Breast epithelium (tissue), 3 donors: ENCODE measurements around the gene PRRX1.

ENCODE experiments used
- POLR2A ChIP-seq: fragments of 450-650 bp; IDR thresholded peaks from one replicate; pipeline ENCODE4 v1.6.1; 2016; ENCODE audit warnings: antibody characterized with exemption, mild to moderate bottlenecking, moderate library complexity
- POLR2AphosphoS5 ChIP-seq, 3 donors: sonication (generic); formaldehyde crosslinking; IDR thresholded peaks; one replicate each; pipeline ENCODE4 v1.6.1; 2017; ENCODE audit warnings: antibody characterized with exemption in 3 of 3
- TF ChIP-seq, protein P1 (sequence below), 3 donors: fragments of 450-650 bp; IDR thresholded peaks; one replicate each; pipeline ENCODE4 v1.5.1; 2016 to 2017; ENCODE audit warnings: antibody characterized with exemption in 3 of 3, mild to moderate bottlenecking in 3 of 3, moderate library complexity in 3 of 3

DNA sequence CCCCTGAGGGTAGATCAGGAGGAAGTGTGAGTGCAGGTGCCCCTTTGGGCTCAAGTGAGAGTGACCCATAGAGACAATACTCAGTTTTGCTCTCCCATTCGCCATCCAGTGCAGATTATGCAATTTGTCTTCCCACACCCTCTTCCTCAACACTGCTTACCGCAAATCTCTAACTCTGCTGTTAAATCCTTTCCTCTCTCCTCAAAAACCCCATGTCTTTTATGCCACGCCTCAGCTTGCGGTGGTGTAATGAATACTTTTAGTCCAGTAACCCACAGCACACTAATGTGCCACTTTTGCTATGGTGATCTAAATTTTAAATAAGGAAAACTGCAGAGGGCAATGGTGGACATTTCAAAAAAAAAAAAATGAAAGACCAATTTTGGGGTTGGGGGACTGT lies 57.7 kb downstream of the PRRX1 start:
- TF ChIP-seq, protein P1, sequence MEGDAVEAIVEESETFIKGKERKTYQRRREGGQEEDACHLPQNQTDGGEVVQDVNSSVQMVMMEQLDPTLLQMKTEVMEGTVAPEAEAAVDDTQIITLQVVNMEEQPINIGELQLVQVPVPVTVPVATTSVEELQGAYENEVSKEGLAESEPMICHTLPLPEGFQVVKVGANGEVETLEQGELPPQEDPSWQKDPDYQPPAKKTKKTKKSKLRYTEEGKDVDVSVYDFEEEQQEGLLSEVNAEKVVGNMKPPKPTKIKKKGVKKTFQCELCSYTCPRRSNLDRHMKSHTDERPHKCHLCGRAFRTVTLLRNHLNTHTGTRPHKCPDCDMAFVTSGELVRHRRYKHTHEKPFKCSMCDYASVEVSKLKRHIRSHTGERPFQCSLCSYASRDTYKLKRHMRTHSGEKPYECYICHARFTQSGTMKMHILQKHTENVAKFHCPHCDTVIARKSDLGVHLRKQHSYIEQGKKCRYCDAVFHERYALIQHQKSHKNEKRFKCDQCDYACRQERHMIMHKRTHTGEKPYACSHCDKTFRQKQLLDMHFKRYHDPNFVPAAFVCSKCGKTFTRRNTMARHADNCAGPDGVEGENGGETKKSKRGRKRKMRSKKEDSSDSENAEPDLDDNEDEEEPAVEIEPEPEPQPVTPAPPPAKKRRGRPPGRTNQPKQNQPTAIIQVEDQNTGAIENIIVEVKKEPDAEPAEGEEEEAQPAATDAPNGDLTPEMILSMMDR (IDR thresholded peaks at IDR 0.05), result no peak
- TF ChIP-seq POLR2A, result no peak
- TF ChIP-seq POLR2AphosphoS5 (IDR thresholded peaks at IDR 0.05), result no peak
